GM18907 (cell line): ENCODE measurements around the gene MAFF.
"Not testable (repeated sequence)": the region's sequence is repeated elsewhere in the genome, so short reads cannot be mapped to it uniquely, and the experiment has no call there.

ENCODE experiments used
- ATAC-seq: cut with Tn5 transposase; IDR thresholded peaks from one replicate; pipeline ENCODE4 v1.9.1; 2021; ENCODE audit warnings: mild to moderate bottlenecking, moderate library complexity; ENCODE audit not compliant: unreplicated experiment

MAFF gene

DNA sequence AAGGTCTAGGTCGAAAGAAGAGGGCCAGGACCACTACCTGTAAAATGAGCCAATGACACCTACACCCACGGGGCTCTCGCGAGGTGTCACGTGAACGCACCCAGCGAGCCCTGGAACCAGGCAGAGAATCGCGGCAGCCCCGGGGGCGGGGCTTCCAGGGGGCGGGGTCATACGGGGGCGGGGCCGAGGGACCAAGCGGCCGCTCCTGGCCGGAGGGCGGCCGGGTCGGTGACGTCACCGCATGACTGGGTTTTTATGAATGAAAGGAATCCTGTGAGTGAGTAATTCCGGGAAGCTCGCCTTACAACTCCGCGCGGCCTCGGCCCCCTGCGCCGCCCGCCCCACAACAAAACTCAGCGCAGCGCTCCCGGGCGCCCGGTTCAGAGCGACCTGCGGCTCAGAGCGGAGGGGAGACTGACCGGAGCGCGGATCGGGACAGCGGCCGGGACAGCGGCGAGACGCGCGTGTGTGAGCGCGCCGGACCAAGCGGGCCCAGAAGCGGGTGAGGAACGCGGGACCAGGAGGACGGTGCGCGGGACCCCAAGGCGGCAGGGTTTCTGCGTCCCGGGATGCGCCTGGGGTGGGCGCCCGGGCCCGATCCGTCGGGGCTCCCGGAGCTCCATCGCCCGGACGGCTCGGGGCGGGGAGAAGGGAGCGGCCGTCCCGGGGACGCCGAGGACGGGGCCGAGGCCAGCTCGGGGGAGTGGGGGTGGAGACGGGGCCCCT, at the start of gene MAFF:
TSS of gene MAFF (plus strand) at position 284 of the 726 bp plus-strand sequence. CDS start 11,860 bp downstream, outside the sequence.
- ATAC-seq, result peak; percentile 47

DNA sequence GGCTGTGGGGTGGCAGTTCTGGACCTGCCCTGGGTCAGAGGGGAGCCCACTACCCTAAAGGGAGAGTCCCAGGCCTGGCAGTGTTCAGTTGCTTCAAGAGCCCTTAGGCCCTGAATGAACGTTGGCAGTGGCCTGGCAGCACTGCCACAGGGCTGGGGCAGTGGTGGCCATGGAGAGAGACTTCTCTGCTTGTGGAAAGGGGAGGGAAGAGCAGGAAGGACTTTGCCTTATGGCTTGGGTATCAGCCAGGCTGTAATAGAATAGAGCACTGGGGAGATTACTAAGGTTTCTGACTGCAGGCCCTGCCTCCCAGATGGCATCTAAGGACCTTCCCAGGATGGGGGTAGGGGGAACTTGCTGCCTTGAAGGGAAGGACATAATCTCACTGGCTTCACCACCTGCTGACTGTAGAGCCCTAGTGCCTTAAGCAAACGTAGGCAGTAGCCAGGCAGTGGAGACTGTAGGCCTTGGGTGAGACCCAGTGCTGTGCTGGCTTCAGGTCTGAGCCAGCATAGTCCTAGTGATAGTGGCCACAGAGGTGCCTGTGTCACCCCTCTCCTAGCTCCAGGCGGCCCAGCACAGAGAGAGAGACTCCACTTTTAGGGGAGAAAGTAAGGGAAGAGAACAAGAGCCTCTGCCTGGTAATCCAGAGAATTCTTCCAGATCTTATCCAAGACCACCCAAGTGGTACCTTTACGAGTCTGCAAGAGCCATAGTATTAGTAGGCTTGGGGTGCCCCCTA, 47.8 kb upstream of the MAFF start:
- ATAC-seq, result no peak

DNA sequence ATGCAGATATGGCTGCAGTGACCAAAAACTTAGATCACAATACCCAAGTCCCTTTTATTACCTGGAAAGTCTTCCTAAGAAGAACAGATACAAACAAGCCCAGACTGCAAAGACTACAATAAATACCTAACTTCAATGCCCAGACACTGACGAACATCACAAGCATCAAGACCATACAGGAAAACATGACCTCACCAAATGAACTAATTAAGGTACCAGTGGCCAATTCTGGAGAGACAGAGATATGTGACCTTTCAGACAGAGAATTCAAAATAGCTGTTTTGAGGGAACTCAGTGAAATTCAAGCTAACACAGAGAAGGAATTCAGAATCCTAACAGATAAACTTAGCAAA, 47.3 kb upstream of the MAFF start:
- ATAC-seq, result not testable (repeated sequence)

DNA sequence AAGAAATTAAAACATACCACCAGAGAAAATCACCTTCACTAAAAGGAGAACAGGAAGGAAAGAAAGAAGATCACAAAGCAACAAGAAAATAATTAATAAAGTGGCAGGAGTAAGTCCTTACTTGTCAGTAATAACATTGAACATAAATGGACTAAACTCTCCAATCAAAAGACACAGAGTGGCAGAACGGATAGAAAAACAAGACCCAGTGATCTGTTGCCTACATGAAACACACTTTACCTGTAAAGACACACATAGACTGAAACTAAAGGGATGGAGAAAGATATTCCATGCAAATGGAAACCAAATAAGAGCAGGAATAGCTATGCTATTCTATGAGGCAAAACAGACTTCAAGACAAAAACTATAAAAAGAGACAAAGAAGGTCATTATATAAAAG, 46.1 kb upstream of the MAFF start:
- ATAC-seq, result no peak

DNA sequence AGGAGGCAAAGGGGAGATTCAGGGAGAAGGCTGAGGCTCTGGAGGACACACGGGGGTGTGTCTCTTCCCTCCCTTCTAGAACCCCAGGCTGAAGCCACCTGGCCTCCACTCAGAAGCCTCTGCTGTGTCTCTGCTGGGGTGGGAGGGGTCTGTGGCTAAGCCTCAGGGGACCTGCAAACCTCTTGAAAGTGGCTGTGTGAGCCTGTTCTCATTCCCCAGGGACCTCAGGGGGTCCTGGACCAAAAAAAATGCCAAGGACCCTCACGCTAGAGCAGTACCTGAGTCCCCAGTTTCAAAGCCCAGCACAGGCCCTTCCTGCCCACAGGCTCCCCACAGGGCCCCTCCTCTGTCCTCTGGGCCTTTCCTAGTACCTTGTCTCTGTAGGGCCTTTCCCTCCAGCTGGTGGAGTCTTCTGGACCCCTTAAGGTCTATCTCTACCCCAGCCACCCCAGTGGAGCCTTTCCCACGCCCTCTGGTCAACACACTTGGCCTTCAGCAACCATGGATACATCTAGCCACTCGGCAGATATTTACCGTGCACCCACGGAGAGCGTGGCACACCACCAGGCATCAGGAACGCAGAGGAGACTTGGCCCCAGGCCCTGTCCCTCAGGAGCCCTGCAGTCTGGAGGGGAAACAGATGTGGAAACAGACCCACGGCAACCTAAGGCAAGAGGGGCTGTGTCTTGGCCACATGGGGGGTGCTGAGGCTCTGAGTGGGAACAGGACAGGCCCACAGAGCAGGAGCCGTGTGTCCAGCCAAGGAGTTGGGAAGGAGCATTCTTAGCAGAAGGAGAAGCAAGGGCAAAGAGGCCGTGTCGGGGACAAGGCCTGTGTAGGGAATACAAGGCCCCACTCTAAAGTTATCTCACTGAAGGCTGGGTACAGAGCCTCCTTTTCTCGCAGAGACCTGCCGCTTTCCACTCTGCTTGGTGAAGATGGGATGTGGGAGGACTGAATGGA, 38.6 kb upstream of the MAFF start:
- ATAC-seq, result peak; percentile 47

DNA sequence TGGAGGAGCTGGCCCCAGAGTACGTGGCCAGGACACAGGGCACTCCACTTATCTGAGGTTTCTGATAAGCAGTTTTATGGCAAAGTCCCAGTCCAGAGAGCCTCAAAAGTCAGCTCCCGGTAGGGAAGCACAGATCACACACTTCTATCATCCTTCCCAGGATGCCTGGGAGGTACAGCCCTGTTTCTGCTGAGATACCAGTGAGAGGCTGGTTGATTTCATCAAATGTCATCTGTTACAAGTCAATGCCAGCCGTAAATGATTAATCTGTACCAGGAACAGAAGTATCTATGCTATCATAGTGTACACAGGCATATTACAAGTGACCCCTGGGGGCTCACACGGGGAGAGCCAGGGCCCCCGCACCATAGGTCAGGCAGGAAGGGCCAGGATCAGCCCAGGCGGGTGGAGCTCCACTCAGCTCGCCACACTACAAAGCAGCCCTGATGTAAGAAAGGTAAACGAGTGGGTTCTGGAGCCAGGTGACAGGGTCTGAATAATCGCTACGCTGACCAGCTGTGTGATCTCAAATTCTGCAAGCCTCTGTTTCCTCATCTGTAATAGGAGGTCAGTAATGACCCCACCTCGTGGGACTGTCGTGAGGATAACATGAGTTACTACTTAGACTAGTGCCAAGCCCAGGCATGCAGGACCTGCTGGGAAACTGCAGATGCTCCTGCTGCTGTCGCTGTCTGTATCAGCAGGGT, 37.8 kb upstream of the MAFF start:
- no peak for ATAC-seq

DNA sequence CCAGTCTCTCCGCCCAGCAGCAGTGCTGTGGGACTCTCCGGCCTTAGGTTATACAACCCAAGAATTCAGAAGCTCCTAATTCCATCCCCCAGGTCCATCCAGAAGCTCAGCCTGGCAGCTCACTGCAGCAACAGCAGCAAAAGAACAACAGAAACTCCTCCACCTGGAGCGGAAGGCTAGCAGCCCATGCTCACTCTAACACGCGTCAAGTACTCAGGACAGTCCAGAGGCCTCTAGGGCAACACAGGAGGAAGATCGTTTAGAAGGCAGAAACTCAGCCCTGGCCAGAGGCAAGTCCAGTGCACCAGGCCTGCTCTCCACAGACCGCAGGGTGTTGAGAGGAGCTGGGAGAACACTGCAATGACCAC, 37.3 kb upstream of the MAFF start:
- no peak for ATAC-seq

DNA sequence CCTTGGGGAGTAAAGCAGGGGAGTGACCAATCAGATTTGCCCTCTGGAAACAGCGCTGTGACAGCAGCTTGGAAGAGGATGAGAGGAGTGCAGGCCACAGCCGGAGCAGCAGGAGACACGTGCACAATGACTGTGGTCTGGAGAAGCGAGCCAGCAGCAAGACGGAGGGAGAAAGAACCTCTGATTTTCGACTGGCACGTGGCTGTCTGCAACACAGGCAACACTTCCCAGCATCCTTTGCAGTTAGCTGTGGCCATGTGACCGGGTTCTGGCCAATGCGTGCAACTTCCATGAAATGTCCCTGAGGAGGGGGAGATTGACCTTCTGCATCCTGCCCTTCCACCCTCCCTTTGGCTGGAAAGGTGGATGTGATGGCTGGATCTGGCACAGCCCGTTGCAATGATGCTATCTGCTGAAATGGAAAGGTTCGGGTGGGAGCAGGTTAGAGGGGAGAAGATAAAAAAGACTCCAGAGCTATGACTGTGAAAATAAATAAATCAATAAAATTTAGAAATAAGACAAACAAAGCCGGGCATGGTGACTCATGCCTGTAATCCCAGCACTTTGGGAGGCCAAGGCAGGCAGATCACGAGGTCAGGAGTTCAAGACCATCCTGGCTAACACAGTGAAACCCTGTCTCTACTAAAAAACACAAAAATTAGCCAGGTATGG, 35.7 kb upstream of the MAFF start:
- no peak for ATAC-seq

DNA sequence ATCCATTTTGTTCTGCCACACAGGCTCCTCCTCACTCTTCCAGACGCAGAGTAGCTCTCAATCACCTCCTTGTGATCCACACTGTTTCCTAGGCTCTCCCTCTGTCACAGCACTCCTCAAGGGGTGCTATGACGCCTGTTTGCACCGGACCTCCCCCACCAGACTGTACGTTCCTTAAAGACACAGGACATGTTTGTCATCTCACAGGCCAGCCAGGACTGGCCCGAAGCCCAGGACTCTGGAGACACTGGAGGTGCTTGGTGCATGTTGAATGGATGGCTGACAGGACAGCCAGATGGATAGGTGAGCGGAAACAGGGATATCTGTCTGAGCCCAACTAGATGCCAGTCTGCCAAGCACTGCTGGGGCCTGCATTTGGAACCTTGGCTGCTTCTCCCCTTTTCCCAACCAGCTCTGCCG, 33.8 kb upstream of the MAFF start:
- no peak for ATAC-seq

DNA sequence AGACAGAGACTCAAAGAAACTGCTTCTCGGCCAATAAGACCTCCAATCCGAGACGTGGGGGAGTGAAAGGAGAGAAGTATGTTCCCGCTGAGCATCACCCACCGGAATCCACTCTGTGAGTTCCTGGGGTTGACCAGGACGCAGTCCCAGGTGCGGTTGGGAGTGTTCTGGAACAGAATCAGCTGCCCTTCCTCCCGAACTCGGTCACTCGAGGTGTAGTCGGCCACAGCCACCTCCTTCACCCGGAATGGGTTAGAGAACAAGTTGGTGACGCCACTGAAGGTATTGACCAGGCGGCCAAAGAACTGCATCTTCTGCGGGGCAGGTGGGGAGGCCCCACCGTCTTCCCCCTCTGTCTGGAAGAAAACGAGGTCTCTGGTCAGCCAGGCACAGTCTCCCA, 32.7 kb upstream of the MAFF start:
- no peak for ATAC-seq

DNA sequence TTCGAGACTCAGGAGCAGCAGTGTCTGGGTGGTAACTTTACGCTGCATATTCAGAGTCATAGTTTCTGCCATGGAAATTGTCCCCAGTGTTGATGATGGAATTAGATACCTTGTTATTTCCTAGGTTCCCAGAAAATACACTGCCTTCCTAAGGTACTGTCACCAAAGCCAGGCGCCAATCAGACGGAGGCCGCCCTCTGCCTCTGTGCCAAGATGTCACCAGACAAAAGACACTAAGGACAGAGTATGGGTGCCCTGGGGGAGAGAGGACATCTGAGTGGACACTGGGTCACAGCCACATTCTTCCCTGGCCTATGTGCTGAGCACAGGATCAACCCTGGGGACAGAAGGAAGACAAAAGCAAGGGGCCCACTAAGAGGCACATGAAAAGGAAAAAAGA, 31.3 kb upstream of the MAFF start:
- no peak for ATAC-seq

DNA sequence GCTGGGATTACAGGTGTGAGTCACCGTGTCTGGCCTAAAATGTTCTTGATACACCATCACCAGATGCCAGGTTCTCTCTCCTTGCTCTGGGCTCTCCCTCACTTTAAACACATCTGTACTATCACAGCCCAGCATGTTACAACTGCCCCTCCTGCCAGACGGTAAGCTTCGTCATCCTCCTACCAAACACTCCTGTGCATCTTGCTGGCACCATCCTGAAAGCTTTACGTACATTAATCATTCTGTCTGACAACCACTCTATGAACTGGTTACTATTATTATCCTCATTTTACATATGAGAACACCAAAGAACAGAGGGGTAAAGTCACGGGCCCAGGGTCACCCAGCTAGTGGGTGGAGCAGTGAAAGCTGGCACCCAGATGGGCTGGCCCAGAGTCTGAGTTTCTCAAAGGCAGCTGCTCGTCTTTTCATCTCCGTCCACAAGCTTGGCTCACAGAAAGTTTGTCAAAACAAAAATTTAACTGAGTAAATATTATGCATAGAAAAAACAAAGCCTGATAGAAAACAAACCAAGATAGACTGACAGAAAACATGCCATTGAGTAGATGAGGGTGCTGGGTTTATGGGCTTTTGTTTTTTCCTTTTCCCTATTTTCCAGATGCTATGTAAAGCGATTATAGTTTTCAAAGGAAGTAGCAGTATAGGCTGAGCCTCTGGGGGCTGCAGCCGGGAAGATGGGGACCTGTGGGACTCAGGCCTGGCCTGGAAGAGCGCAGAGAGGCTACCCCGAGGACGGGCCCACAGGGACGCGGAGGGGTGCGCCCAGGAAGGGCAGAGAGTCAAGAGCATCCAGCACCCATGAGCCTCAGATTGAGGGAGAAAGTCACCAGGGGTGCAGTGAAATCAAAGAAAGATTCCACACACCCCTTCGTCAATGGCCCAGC, 29.6 kb upstream of the MAFF start:
- ATAC-seq, result no peak

DNA sequence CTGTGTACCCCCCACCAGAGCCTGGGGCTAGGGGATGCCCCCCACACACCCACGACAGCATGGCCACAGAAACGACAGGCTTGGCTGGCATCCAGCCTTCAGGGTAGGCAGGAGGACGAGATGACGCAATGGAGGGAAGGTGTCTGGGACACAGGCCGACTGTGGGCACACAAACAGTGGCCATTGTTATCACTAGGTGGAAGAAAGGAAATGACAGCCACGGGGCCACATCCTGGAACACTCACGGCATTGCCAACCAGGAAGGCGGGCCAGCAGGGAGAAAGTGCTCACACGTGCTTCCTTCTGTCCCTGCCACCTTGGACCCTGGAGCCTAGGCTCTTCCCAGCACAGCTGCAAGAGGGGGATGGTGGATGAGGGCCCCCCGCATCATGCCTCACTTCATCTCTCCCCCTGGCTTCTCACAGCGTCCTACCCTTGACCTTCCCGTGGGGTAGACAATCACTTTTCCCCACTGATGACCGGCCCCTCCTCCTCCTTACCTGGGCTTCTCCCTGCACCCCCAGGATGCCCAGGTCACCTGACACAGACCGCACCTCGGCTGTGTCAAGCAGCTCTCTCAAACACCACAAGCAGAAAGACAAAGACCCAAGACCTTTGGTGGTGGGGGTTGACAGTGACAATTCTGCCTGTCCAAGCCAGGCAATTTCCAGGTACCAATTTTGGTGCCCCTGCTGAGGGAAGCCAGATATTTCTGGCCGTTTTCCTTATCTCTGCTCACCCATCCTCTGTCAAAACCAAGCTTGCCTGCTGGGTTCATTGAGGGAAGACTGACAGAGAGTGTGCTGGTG, 28.8 kb upstream of the MAFF start:
- no peak for ATAC-seq

DNA sequence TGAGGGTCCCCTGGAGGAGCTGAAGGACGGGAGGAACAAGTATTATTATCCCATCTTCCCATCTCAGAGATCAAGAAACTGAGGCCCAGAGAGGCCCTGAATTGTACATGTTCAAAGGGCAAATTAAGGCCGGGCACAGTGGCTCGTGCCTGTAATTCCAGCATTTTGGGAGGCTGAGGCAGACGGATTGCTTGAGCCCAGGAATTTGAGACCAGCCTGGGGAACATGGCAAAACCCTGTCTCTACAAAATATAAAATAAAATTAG, 28.2 kb upstream of the MAFF start:
- no peak for ATAC-seq

DNA sequence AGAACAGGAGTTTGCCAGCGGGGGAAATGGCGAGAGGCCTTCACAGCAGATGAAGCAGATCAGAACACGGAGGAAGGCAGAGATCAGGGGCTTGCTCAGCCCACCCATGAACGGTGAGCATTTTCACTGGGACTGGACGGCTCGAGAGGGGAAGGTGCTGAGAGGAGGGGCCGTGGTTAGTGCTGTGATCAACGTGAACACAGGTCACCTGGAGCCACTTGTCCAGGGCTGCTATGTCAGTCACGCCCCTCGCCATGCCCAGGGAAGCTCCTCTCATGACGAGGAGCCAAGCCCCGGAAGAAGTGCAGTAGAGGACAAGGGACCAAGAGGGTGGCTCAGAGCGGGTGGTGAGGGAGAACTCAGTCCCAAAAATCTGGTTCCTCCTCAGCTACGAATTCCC, 27.2 kb upstream of the MAFF start:
- no peak for ATAC-seq

DNA sequence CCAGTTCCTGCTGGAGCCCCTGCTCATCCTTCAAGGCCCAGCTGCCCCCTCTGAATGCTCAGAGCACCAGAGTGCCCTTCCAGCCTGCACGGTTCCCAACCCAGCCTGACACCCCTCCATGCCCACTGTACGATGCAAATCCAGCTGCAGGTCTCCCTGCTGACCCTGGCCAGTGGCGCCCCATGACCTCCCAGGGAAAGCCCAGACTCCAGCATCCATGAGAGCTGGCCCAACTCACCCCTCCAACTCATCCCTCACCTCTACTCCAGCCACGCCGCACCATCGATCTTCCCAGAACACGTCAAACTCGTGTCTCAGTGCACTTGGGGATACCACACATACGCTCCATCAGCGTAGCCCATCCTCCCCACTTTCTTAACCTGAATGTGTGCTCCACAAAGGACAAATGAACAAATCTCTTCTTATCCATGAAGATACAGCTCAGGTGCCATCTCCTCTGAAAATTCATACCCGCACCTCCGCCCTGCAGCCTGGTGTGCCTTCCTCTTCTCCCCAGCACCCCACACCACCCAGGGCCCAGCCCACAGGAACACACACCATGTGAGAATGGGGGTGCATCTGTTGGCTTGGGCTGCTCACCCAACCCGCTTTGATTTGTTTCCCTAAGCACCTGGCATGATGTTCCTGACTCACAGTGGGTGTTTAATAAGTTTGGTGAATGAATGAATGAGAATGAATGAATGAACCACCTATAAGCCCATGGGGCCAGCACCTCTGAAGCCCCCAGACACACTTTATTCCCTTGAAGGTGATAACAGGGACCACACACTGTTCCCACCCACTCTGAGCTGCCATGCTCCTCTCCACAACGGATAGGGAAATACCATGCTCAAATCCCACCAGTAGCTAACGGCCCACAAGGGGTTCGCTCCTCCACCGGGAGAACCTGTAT, 26.3 kb upstream of the MAFF start:
- no peak for ATAC-seq

DNA sequence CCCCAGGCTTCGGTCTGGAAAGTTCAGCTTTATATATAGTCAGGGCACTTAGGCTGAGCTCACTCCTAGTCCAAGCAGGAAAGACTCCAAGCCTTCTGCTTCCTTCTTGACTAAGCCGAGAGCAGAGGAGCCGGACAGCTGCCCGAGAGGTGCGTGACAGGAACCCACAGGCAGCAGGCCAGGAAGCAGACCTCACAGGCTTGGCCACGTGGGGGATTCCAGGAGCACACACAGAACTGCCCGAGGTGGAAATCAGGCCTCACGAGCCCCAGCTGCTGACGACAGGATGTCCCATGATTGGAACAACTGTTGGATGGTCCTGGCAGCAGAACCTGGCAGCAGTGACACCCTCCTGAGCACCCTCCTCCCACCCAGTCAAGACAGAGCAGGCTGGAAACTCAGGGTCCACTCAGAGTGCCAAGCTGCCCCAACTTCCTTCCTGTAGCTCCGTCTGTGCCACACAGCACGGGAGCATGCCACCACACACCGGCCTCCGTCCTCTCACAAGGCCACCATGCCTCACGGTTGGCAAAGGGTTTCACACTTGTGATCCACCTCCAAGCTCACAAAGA, 25.5 kb upstream of the MAFF start:
- no peak for ATAC-seq
